ENCODE data around the gene IL36A.

The IL36A gene

GRCh38 chr2:113002677-113003076 lies 2.6 kb upstream of the IL36A start:
- no peak overlapping the region for H3K4me3 ChIP-seq (ENCODE audit: low read depth, low read length)
- TF ChIP-seq CTCF (IDR thresholded peaks at IDR 0.05; ENCODE audit: low read depth, low read length), result no peak

DNA sequence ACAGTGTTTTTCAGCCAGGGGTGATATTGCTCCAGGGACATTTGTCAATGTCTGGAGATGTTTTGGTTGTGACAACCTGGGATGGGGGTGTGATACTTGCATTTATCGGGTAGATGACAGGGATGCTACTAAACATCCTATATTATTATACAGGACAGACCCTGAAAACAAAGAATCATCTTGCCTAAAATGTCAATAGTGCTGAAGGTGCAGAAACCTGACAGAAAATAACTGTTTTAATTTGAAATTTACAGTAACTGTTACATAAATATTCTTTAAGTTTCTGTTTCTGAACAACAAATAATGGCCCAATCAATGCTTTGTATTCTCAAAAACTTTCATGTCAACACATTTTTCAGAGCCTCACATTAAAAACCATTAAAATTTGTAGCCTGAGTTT lies 2.0 kb downstream of the IL36A start:
- no peak for TF ChIP-seq CTCF (IDR thresholded peaks at IDR 0.05; ENCODE audit: low read depth, low read length)
- H3K4me3 ChIP-seq (ENCODE audit: low read depth, low read length), result no peak overlapping the region

GRCh38 chr2:113009622-113010021 lies 4.4 kb downstream of the IL36A start:
- TF ChIP-seq CTCF (IDR thresholded peaks at IDR 0.05; ENCODE audit: low read depth, low read length), result no peak

GRCh38 chr2:113010088-113010487 lies 4.8 kb downstream of the IL36A start:
- no peak overlapping the region for H3K4me3 ChIP-seq (ENCODE audit: low read depth, low read length)
- TF ChIP-seq CTCF (IDR thresholded peaks at IDR 0.05; ENCODE audit: low read depth, low read length), result no peak

More at GRCh38 chr2:113009622-113010021, 4.4 kb downstream of the IL36A start:
- H3K4me3 ChIP-seq (ENCODE audit: low read depth, low read length), result no peak overlapping the region

DNA sequence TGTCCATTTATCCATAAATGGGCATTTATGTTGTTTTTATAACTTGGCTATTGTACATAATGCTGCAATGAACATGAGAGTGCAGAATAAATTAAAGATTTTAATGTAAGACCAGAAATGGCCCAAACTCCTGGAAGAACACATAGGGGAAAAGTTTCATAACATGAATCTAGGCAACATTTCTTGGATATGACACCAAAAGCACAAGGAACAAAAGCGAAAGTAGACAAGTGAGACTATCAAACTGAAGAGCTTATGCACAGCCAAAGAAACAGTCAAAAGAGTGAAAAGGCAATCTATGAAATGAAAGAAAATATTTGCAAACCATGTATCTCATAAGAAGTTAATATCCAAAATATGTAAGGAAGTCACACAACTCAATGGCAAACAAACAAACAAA lies 5.8 kb downstream of the IL36A start:
- TF ChIP-seq CTCF (IDR thresholded peaks at IDR 0.05; ENCODE audit: low read depth, low read length), result no peak
- no peak overlapping the region for H3K4me3 ChIP-seq (ENCODE audit: low read depth, low read length)

DNA sequence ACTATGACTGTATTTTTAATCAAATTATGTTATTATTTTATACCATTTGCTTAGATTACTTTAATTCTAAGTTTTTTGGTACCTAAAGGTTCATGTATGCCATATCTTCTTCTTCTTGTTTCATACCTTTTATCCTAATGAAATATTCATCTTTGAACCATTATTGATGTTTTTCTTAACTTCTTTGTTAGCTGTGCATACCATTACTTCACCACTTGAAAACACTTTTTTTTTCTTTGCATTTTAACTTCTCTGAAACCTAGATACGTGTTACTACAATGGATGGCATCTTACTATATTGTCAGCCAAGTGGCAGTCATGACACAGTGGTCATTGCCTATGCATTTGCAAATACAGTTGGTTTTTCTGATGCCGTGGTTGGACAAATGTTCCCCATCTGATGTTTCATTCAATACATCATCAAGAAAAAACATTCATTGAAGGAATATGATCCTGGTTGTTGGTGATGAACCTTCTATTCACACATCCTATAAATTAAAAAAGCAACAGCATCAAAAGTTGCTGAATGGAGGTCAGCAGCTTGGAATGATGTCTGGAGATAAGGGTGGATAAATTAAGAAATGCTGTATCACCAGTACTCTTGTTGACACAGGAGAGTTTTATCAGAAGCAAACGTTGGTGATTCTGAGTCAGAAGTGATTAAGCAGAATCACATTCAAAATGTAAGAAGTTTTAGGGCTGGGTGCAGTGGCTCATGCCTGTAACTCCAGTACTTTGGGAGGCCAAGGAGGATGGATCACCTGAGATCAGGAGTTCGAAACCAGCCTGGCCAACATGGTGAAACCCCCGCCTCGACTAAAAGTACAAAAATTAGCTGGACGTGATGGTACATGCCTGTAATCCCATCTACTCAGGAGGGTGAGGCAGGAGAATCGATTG lies 7.4 kb downstream of the IL36A start:
- H3K4me3 ChIP-seq (ENCODE audit: low read depth, low read length), result no peak overlapping the region
- TF ChIP-seq CTCF (IDR thresholded peaks at IDR 0.05; ENCODE audit: low read depth, low read length), result no peak

GRCh38 chr2:113013336-113013661 lies 8.0 kb downstream of the IL36A start:
- TF ChIP-seq CTCF (IDR thresholded peaks at IDR 0.05; ENCODE audit: low read depth, low read length), result no peak
- H3K4me3 ChIP-seq (ENCODE audit: low read depth, low read length), result no peak overlapping the region

All from WI38 (cell line).